Inferior parietal cortex (tissue), 1 donor: ENCODE data around the gene EDIL3.
"Not testable (repeated sequence)": the region's sequence is repeated elsewhere in the genome, so short reads cannot be mapped to it uniquely, and the experiment has no call there.

ENCODE experiments used
- DNase-seq: peaks from one replicate; pipeline ENCODE4 v3.0.0-alpha.2; 2016; ENCODE audit errors: extremely low spot score

EDIL3 gene

DNA sequence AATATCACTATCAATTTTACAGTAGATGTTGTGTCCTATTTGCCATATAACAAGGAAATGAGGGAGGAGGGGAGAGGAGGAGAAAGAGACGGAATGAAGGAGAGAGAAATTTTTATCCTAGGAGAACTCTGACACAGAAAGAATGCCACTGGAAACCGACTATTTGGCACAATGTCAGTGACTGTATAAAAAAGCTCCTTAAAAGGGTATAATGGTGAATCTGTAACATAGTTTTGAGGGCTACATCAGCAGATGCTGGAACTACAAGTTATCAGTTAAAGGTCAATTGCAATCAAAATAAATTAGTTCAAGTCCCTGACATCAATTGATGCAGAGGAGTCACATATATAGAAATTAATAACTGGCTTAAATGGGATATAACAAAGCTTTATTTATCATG lies 5.7 kb downstream of the EDIL3 start:
- no peak for DNase-seq

DNA sequence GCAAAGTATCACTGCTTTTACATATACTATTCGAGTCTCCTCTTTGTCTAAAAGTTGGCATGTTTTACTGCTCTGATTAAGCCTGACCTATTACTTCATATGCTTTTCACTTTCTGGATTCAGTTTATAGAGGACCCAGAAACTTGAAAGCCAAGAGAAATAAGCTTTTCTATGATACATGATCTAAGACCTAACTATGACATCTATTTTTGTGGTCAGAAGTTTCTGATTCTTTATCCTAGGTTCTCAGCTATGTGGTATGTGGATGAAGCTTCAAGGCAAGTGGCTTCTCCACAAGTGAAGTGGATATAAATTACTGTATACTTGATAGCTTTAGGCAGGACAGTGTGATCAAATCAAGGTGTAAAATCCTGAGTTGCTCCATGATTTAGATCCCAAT lies 6.3 kb downstream of the EDIL3 start:
- DNase-seq = no peak

DNA sequence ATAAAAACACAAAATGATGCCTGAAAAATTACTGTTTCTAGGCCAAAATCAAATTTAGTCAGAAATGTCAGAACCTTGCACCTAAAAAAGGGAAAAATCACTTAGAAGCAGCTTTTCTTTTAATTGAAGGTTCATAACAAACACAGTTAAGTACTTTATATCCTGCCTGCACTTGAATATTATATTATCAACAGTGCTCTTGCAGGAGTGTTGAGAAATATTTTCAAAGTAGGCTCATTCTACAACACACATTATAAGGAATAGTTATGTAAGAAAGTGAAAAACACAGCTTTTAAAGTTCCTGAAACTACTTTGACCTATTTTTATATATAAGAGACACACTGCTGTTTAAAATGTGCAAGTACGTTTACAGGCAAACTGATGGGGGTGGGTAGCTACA lies 8.3 kb downstream of the EDIL3 start:
- no peak for DNase-seq

DNA sequence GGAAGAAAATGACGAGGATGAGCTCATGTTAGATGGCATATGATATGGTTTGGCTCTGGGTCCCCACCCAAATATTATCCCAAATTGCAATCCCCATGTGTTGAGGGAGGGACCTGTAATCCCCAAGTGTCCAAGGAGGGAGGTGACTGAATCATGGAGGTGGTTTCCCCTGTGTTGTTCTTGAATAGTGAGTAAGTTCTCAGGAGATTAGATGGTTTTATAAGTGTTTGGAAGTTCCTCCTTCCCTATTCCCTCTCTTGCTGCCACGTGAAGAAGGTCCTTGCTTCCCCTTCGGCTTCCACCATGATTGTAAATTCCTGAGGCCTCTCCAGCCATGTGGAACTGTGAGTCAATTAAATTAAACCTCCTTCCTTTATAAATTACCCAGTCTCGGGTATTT lies 10.1 kb downstream of the EDIL3 start:
- no peak for DNase-seq

DNA sequence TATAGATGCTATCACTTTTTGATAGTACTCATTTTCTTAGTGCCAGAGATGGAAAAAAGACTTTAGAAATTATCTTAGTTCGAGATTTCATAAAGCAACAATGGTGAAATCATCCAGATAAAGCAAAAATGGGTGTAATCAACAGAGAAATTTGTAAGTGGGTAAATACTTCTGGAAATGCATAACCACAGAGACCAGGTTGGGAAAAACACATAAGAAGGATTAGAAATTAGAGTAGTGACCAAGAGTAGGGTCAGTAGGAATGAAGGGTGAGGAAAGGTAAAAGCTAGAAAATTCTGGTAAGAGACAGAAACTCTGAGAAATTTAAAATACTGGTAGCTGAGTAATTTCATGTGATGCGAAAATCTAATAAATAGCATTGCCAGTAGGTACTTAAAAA lies 11.2 kb downstream of the EDIL3 start:
- DNase-seq = no peak

DNA sequence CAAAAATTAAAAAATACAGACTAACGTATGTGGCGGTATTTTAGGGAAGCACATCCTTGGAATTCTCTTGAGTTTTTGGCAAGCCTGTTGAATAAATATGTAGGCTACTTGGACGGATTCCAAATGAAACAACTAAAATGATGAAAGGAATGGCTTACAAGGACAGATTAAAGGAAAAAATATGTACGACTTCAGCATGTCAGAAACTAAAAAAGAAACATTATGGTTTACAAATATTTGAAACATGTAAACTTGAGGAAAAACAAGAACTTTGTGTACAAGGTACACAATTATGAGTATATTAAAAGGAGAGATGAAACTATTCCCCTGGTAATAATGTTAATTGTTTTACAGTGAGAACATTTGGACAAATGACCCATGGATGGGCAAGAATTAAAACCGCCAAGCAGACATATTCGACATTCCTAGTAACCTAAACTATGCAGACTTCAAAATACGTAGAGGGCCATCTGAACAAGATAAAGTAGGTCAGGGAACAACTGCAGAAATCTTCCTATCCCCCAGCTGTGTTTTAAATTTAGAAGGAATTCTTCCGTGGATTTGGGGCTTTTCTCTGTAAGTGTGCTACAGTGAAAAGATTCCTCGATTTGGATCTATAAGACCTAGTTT lies 12.5 kb downstream of the EDIL3 start:
- DNase-seq = no peak

DNA sequence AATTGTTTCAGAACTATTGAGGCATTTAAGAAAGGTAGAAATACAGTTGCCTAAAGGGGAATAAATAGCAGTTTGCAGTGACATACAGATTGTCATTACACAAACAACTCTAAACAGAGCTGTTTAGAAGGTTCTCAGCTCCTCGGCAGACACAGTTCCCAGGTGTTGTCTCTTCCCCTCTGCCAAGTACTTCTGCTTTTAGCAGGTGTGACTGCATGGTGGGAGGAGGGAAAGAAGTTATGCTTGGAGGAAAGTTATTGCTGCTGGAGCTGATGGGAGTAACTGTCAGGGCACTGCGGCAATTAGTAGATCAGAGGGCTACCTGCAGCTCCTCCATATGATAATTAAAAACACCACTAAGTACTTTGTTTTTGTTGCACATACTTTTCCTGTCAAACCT lies 14.5 kb downstream of the EDIL3 start:
- DNase-seq = no peak

DNA sequence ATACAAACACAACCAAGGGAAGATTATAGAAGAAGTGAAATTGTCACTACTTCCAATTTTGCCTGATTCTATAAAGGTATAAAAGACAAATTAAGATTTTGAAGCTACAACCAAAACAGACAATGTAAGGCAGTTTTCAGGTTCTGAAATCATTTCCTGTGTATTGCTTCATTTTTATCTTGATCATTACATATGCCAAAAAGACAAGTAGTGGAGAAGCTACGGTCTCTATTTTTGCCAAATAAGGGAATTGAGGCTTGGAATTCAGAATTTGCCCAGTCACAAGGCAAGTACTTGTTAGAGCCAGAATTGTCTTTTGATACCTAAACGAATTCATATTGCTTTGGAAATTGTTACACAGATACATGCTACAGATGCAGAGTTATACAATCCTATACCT lies 20.6 kb downstream of the EDIL3 start:
- DNase-seq = no peak

DNA sequence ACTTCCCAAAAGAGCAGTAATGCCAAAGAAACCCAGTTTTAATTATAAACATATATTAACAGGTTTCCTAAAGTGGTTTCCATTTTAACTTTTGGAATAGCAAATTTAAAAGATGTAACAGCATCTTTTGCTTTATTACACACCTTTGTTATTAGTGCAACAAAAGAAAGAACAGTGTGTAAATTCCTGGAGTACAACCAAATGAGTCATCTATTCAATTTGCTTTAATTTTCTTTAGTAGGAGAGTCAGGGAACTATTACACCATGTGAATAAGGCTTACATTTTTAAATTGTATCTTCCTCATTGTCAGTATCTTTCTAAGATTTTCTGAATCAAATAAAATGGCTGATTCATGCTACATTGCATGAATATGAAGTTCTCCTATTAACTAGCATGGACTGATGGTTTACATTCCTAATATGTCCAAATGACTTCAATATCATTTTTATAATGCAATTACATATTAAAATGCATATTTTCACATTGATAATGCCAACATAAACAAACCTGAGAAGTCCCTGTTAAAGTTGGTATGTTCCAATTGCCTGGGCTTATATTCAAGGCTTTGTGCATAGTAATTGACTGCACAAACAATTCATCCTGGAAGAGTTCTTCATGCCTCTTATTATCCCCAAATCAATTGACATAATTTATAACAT lies 22.5 kb downstream of the EDIL3 start:
- DNase-seq = no peak

DNA sequence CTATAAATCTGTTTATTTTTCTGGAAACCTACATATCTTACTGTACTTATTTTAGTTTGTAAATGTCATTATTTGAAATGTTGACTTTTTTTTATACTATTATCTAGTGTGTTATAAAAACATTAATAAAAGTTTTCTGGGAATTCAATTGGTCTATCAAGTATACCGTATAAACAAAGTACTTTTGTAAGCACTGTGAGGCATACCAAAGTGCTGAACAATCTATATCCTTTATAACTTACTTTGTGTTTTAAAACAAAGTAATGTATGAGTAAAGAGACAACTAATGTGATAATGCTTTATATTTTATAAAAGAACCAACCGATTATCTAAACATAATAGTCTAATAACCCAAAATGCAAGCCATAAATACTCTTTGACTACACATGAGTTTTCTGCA lies 23.1 kb downstream of the EDIL3 start:
- no peak for DNase-seq

DNA sequence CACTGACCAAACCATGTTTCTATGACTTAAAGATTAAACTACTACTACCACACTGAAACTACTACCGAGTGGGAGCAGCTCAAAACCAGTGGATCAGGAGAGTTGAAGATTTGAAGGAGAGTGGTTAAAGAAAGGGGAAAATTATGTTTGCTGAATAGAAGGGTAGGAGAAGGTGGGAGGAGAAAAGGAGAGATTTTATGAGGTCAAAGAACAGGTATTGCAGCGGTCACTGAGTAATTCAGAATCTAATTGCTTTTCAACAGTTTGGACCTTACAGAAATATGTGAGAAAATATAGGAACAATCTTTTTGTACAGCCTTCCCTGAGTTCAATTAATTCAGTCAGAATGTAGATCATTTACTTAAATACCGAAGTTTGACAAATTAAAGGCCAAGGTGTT lies 24.6 kb downstream of the EDIL3 start:
- DNase-seq = no peak

DNA sequence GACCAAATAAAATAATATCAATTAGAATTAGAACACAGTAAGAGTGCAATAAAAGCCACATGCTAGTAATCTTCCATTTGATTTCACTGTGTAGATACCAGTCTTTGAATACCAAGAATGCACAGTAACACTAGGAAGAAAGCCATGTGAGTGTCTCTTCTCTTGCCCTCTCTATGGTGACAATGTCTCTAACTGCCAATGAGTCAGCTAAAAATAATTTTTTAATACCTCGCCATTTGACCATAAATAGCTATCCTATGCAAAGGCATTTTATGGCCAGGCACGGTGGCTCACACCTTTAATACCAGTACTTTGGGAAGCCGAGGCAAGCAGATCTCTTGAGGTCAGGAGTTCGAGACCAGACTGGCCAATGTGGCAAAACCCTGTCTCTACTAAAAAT lies 30.6 kb downstream of the EDIL3 start:
- DNase-seq = no peak

DNA sequence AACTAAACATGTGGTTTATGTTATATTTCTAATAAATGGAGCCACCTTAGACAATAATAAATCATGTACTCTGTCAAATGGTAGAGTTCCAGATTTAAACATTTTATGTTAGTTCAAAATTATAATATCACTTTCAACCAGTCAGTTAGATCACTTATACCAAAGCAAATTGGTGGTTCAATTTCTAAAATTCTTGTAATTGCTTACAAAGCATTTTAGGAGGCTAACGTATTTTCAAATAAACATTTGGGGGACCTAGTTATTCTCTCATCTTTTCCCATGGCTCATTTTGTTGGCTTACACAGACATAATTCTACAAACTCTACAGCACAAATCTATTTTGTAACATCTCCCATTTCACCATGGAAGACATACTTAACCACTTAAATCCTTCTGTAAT lies 39.9 kb downstream of the EDIL3 start:
- no peak for DNase-seq

DNA sequence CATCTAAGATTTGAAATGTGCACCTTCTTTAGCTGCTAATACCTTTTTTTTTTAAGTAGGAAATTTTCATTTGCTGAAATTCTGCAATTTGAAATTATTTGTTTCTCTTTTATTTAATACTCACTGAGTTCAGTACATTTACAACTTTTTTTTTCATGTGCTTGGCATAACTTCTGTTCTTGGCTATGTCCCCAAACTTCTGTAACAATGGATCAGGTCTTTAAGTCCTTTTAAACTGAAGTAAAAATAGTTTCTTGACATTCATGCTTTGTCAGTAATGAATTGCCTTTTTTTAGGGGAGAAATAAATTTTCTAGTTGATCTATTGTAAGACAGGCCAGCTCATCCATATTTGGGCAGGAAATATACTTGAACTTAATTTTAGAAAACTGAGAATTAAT lies 41.5 kb downstream of the EDIL3 start:
- no peak for DNase-seq

DNA sequence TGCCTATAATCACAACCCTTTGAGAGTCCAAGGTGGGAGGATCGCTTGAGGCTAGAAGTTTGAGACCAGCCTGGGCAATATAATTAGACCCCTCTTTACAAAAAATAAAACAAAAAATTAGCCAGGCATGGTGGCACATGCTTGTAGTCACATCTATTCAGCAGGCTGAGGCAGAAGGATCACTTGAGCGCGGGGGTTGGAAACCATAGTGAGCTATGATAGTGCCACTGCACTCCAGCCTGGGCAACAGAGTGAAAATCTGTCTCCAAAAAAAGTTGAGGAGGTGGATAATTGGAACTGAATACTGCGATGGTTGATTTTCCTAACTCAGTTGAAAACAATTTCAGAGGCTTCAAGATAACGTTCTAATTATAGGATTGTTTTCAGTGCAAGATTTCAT lies 52.6 kb downstream of the EDIL3 start:
- no peak for DNase-seq

DNA sequence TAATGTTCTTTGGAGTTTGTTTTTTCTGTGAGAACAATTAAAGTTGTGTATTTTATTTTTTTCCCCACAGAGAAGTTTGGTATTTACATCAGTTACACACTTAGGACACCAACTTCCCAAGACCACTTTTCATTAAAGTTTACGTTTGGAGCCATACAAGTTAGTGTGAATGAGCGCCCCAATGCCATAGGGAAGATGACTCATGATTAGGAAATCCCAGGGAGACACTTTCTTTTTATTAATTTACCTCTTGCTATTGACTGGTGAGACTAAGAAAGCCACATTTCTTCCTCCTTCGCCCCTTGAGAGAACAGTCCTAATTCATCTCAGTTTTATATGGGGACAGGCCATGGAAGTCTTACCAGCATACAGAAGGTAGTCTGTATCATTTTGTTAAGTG lies 57.1 kb downstream of the EDIL3 start:
- no peak for DNase-seq

DNA sequence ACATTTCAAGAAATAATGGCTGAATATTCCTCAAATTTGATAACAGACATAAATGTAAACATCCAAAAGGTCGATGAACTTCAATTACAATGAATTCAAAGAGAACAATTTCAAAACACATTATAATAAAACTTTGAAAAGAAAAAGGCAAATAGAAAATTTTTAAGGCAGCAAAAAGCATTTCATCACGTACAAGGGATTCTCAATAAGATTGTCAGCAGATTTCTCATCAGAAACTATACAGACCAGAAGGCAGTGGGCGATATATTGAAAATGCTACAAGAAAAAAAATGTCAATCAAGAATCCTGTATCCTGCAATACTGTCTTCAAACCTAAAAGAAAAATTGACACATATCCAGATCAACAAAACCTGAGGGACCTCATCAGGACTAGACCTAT lies 62.0 kb downstream of the EDIL3 start:
- DNase-seq = no peak

DNA sequence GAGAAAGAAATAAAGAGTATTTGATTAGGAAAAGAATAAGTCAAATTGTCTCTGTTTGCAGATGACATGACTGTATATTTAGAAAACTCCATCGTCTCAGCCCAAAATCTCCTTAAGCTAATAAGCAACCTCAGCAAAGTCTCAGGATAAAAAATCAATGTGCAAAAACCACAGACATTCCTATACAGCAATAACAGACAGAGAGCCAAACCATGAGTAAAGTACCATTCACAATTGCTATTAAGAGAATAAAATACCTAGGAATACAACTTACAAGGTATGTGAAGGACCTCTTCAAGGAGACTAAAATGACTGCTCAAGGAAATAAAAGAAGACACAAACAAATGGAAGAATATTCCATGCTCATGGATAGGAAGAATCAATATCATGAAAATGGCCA lies 66.9 kb downstream of the EDIL3 start:
- DNase-seq = not testable (repeated sequence)

DNA sequence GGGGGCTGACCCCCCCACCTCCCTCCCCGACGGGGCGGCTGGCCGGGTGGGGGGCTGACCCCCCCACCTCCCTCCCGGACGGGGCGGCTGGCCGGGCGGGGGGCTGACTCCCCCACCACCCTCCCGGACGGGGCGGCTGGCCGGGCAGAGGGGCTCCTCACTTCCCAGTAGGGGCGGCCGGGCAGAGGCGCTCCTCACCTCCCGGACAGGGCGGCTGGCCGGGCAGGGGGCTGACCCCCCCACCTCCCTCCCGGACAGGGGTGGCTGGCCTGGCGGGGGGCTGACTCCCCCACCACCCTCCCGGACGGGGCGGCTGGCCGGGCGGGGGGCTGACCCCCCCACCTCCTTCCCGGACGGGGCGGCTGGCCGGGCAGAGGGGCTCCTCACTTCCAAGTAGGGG lies 72.4 kb downstream of the EDIL3 start:
- DNase-seq = not testable (repeated sequence)

DNA sequence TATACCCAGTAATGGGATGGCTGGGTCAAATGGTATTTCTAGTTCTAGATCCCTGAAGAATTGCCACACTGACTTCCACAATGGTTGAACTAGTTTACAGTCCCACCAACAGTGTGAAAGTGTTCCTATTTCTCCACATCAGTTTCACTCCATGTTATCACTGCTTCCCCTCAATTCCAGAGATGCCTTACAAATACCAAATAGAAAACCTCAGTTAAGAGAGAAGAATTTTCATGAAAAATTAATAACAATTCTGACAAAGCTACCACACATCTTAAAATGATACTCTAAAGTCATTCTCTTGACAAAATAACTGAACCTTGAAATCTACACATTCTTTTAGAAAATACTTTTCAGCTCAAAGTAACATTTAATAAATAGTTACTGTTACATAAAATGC lies 74.8 kb downstream of the EDIL3 start:
- DNase-seq = not testable (repeated sequence)

DNA sequence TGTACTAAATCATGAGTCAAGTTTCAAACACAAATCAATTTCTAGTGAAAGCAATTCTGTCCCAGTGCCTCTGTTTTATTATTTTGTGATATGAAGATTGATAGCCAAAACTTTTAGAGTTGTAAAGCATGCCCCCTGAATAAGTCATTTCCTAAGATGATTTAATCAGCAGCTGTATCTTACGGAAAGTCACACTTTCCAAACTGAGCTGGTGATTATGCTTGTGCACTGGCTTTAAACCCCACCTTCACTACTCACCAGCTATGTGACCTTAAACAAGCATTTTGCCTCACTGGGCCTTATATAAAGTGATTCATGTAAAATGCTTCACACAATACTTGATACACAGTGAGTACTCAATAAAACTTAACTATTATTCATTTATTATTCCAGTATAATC lies 78.1 kb downstream of the EDIL3 start:
- no peak for DNase-seq

DNA sequence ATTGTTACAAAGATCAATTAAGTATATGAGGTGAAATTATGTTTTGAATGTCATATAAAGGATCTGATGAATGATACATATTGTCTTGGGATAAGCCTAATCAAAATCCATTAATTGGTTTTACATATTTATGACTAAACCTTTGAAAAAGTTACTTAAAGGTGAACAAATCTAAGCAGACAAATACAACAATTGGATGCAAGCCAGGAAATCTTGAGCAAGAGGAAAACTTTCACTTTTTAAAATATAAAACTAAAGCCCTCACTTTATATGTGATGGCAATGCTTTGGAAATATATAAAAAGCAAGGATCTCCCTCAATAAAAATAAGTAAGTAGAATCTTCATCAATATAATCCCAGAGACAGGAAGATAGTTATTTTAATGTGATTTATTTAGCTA lies 80.1 kb downstream of the EDIL3 start:
- no peak for DNase-seq

DNA sequence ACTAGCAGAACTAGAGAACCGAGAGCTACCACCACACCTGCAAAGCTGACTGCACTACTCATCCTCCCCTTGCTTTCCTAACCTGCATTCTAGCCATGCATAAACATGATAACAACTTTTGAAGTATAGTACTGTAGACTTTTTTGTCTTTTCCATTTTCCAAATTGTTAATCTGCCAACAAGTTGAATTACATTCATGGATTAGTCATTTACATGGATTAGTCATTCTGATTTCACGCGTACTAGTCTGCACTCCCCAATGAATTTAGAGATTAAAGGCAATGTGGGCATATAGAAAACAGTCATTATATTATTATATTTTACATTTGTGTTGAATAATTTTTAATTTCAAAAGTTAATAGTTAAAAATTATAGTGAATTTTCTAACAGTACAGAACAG lies 81.4 kb downstream of the EDIL3 start:
- DNase-seq = no peak

DNA sequence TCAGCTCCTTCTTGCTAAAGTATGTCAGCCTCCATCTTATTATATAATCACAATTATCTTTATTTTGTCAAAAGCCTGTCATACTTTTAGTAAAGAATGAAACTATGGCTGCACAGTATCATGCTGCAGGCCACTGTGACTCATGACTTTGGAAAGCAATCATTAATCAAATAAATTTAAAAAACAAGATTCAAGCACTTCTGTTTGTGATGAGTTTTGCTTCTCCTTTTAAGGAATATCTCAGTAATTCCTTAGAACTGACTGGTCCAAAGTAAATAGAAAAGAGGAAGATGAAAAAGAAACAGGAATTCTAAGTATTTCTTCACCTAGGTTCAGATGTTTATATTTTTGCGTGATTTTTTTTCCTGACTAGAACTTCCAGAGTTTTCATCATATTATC lies 83.1 kb downstream of the EDIL3 start:
- DNase-seq = no peak
